Lower leg skin (tissue), 4 donors: ENCODE measurements around the gene PRRG1. TPM values are rescaled to one million over a fixed set of nuclear protein-coding genes. Genes with fewer than 3 reads are reported as not detected.

Experiments
- DNase-seq, 2 donors: peaks; one replicate each; pipeline ENCODE4 v3.0.0-alpha.2; 2019; ENCODE audit warnings: low spot score in 2 of 2
- H3K4me3 ChIP-seq: fragments of 200-600 bp; sonication (generic); 2 replicates; pipeline ENCODE4 v1.5.1; 2017; ENCODE audit warnings: mild to moderate bottlenecking, low read depth; ENCODE audit not compliant: poor library complexity, severe bottlenecking
- POLR2A ChIP-seq, 2 donors: fragments of 450-650 bp; IDR thresholded peaks; one replicate each; pipeline ENCODE4 v1.6.1; 2016 to 2017; ENCODE audit warnings: antibody characterized with exemption in 2 of 2, mild to moderate bottlenecking in 1 of 2, moderate library complexity in 1 of 2
- WGBS, 2 donors: methylation state at CpG; one replicate each; pipeline ENCODE4 v1.1.5; 2018; 5-methylcytosine and 5-hydroxymethylcytosine counted together
- intact Hi-C: fragments of 100-400 bp; cut with DNase I; formaldehyde crosslinking; loops from one replicate; pipeline ENCODE4 v1.15.0; 2023; ENCODE audit warnings: low total_unique reads
- total RNA-seq, 4 donors: library from RNA; depleted of rRNA; stranded (reverse); fragments of >200 nt; gene quantifications; one replicate each; pipeline ENCODE4 v1.1.0, GENCODE V29; 2016
- TF ChIP-seq, protein P1 (sequence below), 3 donors: fragments of 450-650 bp; IDR thresholded peaks; one replicate each; pipeline ENCODE4 v1.5.1; 2016; ENCODE audit warnings: antibody characterized with exemption in 3 of 3, mild to moderate bottlenecking in 3 of 3, moderate library complexity in 2 of 3

Gene PRRG1
- total RNA-seq, 4 donors from 2014 or later = 4.0 to 8.1 (median 6.1) TPM

DNA sequence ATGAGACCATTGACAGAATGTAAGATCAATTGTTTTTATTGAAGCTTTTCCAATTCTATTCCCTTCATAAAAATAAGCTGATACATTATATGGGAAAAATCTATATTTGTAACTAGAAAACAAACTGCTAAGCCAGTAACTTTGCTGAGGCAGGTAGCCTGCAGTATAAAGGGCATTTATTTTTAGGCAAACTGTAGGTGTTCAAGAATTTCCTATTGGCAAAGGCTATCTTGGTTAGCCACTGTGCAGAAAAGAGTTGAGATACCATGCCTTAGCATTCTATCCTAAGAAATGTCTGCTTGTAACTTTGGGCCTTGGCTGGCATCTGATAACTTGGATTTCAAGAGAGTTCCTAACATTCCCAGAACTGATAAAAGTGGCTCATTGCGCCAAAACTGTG, 18.5 kb upstream of the PRRG1 start:
- TF ChIP-seq, protein P1, sequence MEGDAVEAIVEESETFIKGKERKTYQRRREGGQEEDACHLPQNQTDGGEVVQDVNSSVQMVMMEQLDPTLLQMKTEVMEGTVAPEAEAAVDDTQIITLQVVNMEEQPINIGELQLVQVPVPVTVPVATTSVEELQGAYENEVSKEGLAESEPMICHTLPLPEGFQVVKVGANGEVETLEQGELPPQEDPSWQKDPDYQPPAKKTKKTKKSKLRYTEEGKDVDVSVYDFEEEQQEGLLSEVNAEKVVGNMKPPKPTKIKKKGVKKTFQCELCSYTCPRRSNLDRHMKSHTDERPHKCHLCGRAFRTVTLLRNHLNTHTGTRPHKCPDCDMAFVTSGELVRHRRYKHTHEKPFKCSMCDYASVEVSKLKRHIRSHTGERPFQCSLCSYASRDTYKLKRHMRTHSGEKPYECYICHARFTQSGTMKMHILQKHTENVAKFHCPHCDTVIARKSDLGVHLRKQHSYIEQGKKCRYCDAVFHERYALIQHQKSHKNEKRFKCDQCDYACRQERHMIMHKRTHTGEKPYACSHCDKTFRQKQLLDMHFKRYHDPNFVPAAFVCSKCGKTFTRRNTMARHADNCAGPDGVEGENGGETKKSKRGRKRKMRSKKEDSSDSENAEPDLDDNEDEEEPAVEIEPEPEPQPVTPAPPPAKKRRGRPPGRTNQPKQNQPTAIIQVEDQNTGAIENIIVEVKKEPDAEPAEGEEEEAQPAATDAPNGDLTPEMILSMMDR (IDR thresholded peaks at IDR 0.05) = no peak
- TF ChIP-seq POLR2A (IDR thresholded peaks at IDR 0.05) = no peak
- no peak for DNase-seq
- 79 to 80% methylated on average over 1 of the region's 1 CpG for WGBS, 2 donors
- intact Hi-C loops = no loop called here
- H3K4me3 ChIP-seq = no peak overlapping the region

DNA sequence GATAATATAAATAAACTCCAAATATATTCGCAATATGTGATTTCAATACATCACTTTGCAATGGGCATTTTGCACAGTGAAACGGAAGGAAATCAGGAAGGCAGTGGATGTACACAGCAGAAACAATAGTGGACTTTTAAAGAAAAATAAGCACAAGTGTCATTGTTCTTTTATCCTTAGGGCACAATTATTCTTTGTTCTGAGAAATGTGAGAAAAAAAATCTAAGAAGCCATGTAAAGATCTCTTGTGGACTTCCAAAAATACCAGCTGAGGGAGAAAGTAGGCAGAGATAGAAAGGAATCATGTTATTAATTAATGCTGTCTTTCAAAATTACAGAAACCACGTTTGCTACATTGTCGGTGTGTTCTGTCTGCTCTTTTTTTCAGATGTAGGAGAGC, 17.6 kb upstream of the PRRG1 start:
- H3K4me3 ChIP-seq = no peak overlapping the region
- no peak for DNase-seq
- intact Hi-C loops = no loop called here
- 40 to 47% methylated on average over 4 of the region's 4 CpGs for WGBS, 2 donors
- no peak for TF ChIP-seq POLR2A (IDR thresholded peaks at IDR 0.05)
- TF ChIP-seq, protein P1 (IDR thresholded peaks at IDR 0.05) = no peak

DNA sequence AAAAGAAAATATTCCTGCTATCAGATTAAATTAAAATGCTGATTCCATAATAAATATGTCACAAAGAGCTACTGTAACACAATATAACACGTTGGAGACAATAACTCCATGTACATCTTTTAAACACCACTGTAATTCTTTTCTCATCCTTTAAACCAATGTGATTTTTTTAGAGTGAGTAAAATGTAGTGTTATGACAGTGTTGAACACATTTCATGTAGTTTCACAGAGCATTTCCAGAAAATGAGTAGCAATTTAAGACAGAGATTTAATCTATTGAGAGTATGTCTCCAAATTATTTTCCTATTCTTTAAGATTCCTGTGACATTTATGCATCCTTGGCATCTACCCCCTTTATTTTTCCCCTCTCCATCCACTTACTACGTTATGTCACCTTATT, 17.1 kb upstream of the PRRG1 start:
- DNase-seq = no peak
- no peak for TF ChIP-seq POLR2A (IDR thresholded peaks at IDR 0.05)
- TF ChIP-seq, protein P1 (IDR thresholded peaks at IDR 0.05) = no peak
- 18 to 47% methylated on average over 2 of the region's 2 CpGs for WGBS, 2 donors
- H3K4me3 ChIP-seq = no peak overlapping the region
- intact Hi-C loops = no loop called here

DNA sequence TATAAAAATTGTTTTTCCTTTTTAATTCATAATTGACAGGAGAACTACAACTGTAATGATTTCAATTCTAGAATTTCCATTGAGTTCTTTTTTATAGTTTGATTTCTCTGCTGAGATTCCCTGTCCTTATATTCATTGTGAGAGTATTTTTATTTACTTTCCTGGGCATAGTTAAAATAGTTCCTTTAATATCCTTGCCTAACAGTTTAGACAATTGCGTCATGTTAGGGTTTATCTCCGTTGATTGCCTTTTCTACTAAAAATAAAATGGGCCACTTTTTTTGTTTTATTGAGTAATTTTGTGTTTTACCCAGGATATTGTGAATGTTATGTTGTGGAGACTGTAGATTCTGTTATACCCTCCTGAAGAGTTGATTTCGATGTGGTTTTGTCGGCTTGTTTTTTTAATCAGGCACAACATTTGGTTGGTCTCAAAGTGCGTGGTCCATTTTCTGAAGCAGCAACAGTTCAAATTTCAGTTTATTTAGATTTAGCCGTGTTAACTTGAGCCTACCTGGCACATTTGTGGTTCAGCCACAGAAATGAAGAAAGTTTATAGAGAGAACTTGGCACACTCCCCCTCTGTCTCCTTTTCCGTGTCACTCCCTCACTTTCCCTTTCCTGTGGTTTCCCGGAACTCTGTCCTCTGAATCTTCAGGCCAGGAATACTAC, 16.0 kb upstream of the PRRG1 start:
- WGBS, 2 donors = 62 to 76% methylated on average over 8 of the region's 8 CpGs
- intact Hi-C loops = no loop called here
- H3K4me3 ChIP-seq = no peak overlapping the region
- DNase-seq = no peak
- TF ChIP-seq POLR2A (IDR thresholded peaks at IDR 0.05) = no peak
- TF ChIP-seq, protein P1 (IDR thresholded peaks at IDR 0.05) = no peak

DNA sequence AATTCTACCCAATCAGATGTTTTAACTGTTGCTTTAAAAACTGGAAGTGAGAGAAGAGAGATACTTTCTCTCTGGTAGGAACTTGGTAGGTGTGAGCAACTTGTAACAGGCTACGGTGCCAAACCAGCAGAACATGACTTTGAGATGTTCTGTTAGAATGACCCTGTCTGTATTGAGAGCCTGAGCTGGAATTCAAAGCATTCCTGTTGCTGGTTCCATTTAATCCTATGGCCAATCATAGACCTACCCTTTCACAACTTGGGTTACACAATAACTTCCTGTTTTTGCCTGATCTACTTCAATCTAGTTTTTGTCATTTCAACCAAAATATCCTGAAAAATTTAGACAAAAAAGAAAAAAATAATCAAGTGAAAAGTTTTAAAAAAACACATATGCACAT, 1.7 kb upstream of the PRRG1 start:
- TF ChIP-seq POLR2A (IDR thresholded peaks at IDR 0.05) = no peak
- TF ChIP-seq, protein P1 (IDR thresholded peaks at IDR 0.05) = no peak
- intact Hi-C loops = no loop called here
- 50 to 56% methylated on average over 1 of the region's 1 CpG for WGBS, 2 donors
- DNase-seq = no peak
- H3K4me3 ChIP-seq = no peak overlapping the region
